Hepatocyte (in vitro differentiated cells): Measurements from ENCODE around the gene DEFB114. TPM values are rescaled to one million over a fixed set of nuclear protein-coding genes. Genes with fewer than 3 reads are reported as not detected.

Experiments
- DNase-seq: peaks from one replicate; pipeline ENCODE4 v3.0.0-alpha.2; 2016; ENCODE audit warnings: low spot score
- H2AFZ ChIP-seq: fragments of 200-600 bp; sonication (generic); 2 replicates; pipeline ENCODE4 v1.6.0; 2016; ENCODE audit warnings: antibody characterized with exemption, mild to moderate bottlenecking
- H3K27ac ChIP-seq: fragments of 200-600 bp; sonication (generic); 2 replicates; pipeline ENCODE4 v1.5.1; 2016; ENCODE audit warnings: mild to moderate bottlenecking
- H3K27me3 ChIP-seq: fragments of 200-600 bp; sonication (generic); 2 replicates; pipeline ENCODE4 v1.6.1; 2016
- H3K36me3 ChIP-seq: fragments of 200-600 bp; sonication (generic); replicated peaks from 2 replicates; pipeline ENCODE4 v1.5.1; 2016; ENCODE audit warnings: low read depth; ENCODE audit not compliant: insufficient read depth
- H3K4me1 ChIP-seq: fragments of 200-600 bp; sonication (generic); 2 replicates; pipeline ENCODE4 v1.5.1; 2016; ENCODE audit warnings: mild to moderate bottlenecking, moderate library complexity; ENCODE audit not compliant: insufficient read depth
- H3K4me2 ChIP-seq: fragments of 200-600 bp; sonication (generic); 2 replicates; pipeline ENCODE4 v1.6.0; 2016
- H3K4me3 ChIP-seq: fragments of 200-600 bp; sonication (generic); 2 replicates; pipeline ENCODE4 v1.5.1; 2016; ENCODE audit warnings: mild to moderate bottlenecking
- H3K79me2 ChIP-seq: fragments of 200-600 bp; sonication (generic); 2 replicates; pipeline ENCODE4 v1.6.0; 2017; ENCODE audit warnings: mild to moderate bottlenecking
- H3K9me2 ChIP-seq: fragments of 200-600 bp; sonication (generic); replicated peaks from 2 replicates; pipeline ENCODE4 v1.6.0; 2017; ENCODE audit warnings: mild to moderate bottlenecking; ENCODE audit not compliant: insufficient read depth
- H3K9me3 ChIP-seq: fragments of 200-600 bp; sonication (generic); 2 replicates; pipeline ENCODE4 v1.5.1; 2016; ENCODE audit warnings: low read depth, mild to moderate bottlenecking
- H4K20me1 ChIP-seq: fragments of 200-600 bp; sonication (generic); 2 replicates; pipeline ENCODE4 v1.6.0; 2016; ENCODE audit warnings: mild to moderate bottlenecking; ENCODE audit not compliant: insufficient read depth, poor library complexity, severe bottlenecking
- EZH2 ChIP-seq: fragments of 200-600 bp; sonication (generic); IDR thresholded peaks from 2 replicates; pipeline ENCODE4 v1.6.1; 2016; ENCODE audit warnings: antibody characterized with exemption, mild to moderate bottlenecking, borderline replicate concordance
- EZH2phosphoT487 ChIP-seq: fragments of 200-600 bp; sonication (generic); IDR thresholded peaks from one replicate; pipeline ENCODE4 v1.6.1; 2018; ENCODE audit warnings: antibody characterized with exemption, mild to moderate bottlenecking, low read depth, moderate library complexity; ENCODE audit not compliant: unreplicated experiment, severe bottlenecking
- WGBS: methylation state at CpG from one replicate; pipeline ENCODE4 v1.1.6; 2016; ENCODE audit warnings: low lambda C conversion rate; ENCODE audit errors: missing lambda C conversion rate; 5-methylcytosine and 5-hydroxymethylcytosine counted together
- polyA plus RNA-seq: library from polyadenylated mRNA; unstranded; fragments of >200 nt; fragmentation: Nextera tagmentation; extraction: Ambion mirVana; gene quantifications from 2 replicates; pipeline ENCODE4 v1.2.1, GENCODE V29; 2016
- total RNA-seq: library from RNA; depleted of rRNA; stranded (reverse); fragments of >200 nt; gene quantifications from 2 replicates; pipeline ENCODE4 v1.2.3, GENCODE V29; 2014
- TF ChIP-seq, protein P1 (sequence below): fragments of 200-600 bp; sonication (generic); IDR thresholded peaks from 2 replicates; pipeline ENCODE4 v1.5.1; 2016; ENCODE audit warnings: antibody characterized with exemption, mild to moderate bottlenecking; ENCODE audit not compliant: poor library complexity

DEFB114 gene, protein sequence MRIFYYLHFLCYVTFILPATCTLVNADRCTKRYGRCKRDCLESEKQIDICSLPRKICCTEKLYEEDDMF
- total RNA-seq, result not detected in 2 replicates
- polyA plus RNA-seq, result not detected in 2 replicates

DNA sequence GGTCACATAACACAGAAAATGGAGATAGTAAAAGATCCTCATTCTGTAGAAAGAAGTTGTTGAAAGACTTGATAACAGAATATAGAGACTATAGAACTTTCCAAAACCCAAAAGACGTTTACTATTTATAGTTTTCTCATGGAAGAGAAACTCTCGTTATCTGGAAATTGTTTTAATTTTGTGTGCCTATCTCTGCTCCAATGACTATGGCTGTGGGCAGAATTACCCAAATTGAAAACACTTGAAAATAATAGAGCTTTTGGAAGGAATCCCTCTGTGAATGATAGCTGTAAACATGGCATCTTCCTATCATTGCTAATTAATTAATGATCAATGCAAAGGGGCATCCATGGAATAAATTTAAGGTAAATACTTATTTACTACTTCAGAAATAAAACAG is at the start of gene DEFB114:
DEFB114 (minus strand) TSS at position 101 of the 400 bp plus-strand sequence; CDS start at position 42, 59 bp downstream.
- TF ChIP-seq EZH2, result no peak
- TF ChIP-seq, protein P1, sequence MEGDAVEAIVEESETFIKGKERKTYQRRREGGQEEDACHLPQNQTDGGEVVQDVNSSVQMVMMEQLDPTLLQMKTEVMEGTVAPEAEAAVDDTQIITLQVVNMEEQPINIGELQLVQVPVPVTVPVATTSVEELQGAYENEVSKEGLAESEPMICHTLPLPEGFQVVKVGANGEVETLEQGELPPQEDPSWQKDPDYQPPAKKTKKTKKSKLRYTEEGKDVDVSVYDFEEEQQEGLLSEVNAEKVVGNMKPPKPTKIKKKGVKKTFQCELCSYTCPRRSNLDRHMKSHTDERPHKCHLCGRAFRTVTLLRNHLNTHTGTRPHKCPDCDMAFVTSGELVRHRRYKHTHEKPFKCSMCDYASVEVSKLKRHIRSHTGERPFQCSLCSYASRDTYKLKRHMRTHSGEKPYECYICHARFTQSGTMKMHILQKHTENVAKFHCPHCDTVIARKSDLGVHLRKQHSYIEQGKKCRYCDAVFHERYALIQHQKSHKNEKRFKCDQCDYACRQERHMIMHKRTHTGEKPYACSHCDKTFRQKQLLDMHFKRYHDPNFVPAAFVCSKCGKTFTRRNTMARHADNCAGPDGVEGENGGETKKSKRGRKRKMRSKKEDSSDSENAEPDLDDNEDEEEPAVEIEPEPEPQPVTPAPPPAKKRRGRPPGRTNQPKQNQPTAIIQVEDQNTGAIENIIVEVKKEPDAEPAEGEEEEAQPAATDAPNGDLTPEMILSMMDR, result no peak
- no peak for TF ChIP-seq EZH2phosphoT487
- Histone ChIP-seq H3K4me1 (no peaks in the 10 kb centered on the region), H3K4me3 (no peak within 1 kb of the TSS), H3K4me2 (no peak within 1 kb of the TSS), H3K9me3 (no peaks in the 10 kb centered on the region), H3K9me2 (no peaks in the 10 kb centered on the region), H4K20me1 (no peaks in the 10 kb centered on the region), H3K27ac (no peak within 1 kb of the TSS), H2AFZ (no peak within 1 kb of the TSS), H3K36me3 (no peaks in the 10 kb centered on the region), H3K27me3 (peaks cover 3% of the 10 kb centered on the region), H3K79me2 (no peaks in the 10 kb centered on the region)
- no peak for DNase-seq
- 66% methylated on average over 2 of the region's 2 CpGs for whole genome bisulfite sequencing

DNA sequence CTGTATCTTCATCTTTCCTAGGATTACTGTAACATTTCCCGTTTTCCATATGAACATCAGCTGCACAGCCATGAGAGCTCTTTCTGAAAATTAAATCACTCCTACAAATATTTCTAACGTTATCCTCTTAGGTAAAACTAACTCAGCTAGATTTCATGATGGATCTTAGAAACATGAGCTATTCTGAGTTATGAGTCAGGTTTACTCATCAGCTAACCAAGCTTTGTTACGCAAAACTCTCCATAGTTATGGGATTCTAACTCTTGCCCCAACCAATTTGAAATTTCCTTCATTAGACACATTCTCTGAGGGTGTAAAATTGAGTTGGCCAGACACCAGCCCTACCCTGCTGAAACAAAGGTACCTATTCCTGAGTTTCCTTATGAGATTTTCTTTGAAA is 43.9 kb upstream of the DEFB114 start:
- Histone ChIP-seq H2AFZ (no peak overlapping the region), H3K4me3 (no peak overlapping the region), H3K36me3 (no peaks in the 10 kb centered on the region), H3K9me2 (no peaks in the 10 kb centered on the region), H3K27ac (no peak overlapping the region), H3K4me2 (no peak overlapping the region), H3K27me3 (no peaks in the 10 kb centered on the region), H4K20me1 (no peaks in the 10 kb centered on the region), H3K79me2 (no peaks in the 10 kb centered on the region), H3K4me1 (no peaks in the 10 kb centered on the region), H3K9me3 (no peaks in the 10 kb centered on the region)
- DNase-seq, result no peak
- 88% methylated on average over 3 of the region's 3 CpGs for WGBS
- TF ChIP-seq EZH2, result no peak

DNA sequence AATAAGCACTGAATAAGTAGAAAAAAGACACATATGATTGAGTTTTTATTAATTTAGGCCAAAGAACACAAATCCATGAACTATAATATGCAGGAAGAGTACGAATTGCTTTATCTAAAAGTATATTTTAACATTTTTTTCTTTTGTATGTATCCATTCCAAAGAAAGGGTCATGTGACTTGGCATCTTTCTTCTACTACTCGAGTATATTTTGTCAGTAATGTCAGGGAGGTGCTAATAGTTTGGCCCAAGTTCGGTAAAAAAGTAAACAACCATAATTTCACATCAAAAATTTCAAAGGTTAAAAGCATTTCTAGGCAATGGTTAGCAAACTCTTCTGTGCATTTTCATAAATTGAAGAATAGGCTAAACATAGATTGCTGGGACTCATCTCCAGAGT is 39.2 kb upstream of the DEFB114 start:
- Histone ChIP-seq H3K36me3 (no peaks in the 10 kb centered on the region), H4K20me1 (no peaks in the 10 kb centered on the region), H3K27ac (no peak overlapping the region), H2AFZ (no peak overlapping the region), H3K4me2 (no peak overlapping the region), H3K27me3 (no peaks in the 10 kb centered on the region), H3K79me2 (no peaks in the 10 kb centered on the region), H3K9me2 (no peaks in the 10 kb centered on the region), H3K9me3 (no peaks in the 10 kb centered on the region), H3K4me3 (no peak overlapping the region), H3K4me1 (no peaks in the 10 kb centered on the region)
- TF ChIP-seq EZH2, result no peak
- no peak for TF ChIP-seq EZH2phosphoT487
- TF ChIP-seq, protein P1, result no peak
- WGBS, result 82% methylated on average over 3 of the region's 3 CpGs
- DNase-seq, result no peak

DNA sequence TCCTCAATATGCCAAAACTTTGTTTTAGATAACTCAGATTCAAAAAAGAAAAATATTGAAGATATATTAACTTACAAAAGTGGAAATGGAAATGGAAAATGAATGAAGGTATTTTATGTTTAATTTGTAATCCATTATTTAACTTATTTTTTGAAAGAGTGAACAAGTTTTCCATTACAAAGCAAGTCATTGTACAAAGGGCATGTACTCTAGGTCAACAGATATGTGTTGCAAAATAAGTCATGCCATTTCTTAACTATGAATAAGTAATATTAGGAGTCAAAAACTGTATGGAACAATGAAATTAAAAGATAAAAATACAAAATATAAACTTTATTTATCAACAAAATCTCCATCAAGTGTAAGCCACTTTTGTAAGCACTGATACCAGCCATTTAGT is 31.3 kb upstream of the DEFB114 start:
- Histone ChIP-seq H3K9me2 (no peaks in the 10 kb centered on the region), H3K9me3 (no peaks in the 10 kb centered on the region), H3K4me3 (no peak overlapping the region), H3K27me3 (no peaks in the 10 kb centered on the region), H3K27ac (no peak overlapping the region), H3K79me2 (no peaks in the 10 kb centered on the region), H3K4me2 (no peak overlapping the region), H3K36me3 (no peaks in the 10 kb centered on the region), H2AFZ (no peak overlapping the region), H4K20me1 (no peaks in the 10 kb centered on the region), H3K4me1 (no peaks in the 10 kb centered on the region)
- TF ChIP-seq EZH2phosphoT487, result no peak
- TF ChIP-seq, protein P1, result no peak
- no peak for TF ChIP-seq EZH2
- no peak for DNase-seq
